GM12878 (cell line): Measurements from ENCODE around the gene KRTAP1-1. TPM values are rescaled to one million over a fixed set of nuclear protein-coding genes. Genes with fewer than 3 reads are reported as not detected.

Source experiments
- ATAC-seq: fragments of 200-7000 bp; cut with Tn5 transposase; 3 replicates; pipeline ENCODE4 v1.9.1; 2020; ENCODE audit warnings: mild to moderate bottlenecking, moderate library complexity
- BruUV-seq: library from RNA; stranded (reverse); fragments of 400-500 nt; replicated peaks from 2 replicates; lab custom pipeline; 2021; lab: Mats Ljungman, UMichigan
- CTCF ChIA-PET: fragments of 300-600 bp; sonication (Branson Sonifier 250); formaldehyde crosslinking; extraction: SDS; loops from one replicate; lab custom pipeline; 2021; ENCODE audit warnings: inconsistent platforms; lab: Yijun Ruan, JAX
- POLR2A ChIA-PET: fragments of 350-600 bp; formaldehyde crosslinking; extraction: SDS; loops from one replicate; lab custom pipeline; 2021; ENCODE audit warnings: inconsistent platforms; lab: Charles Lee
- RAD21 ChIA-PET: fragments of 300-600 bp; sonication (Branson Sonifier 250); formaldehyde crosslinking; loops from one replicate; lab custom pipeline; 2023; ENCODE audit warnings: antibody characterized with exemption; ENCODE audit not compliant: unreplicated experiment; lab: Charles Lee
- SMC1A ChIA-PET: fragments of 300-600 bp; sonication (Branson Sonifier 250); formaldehyde crosslinking; loops from one replicate; lab custom pipeline; 2023; ENCODE audit not compliant: unreplicated experiment, uncharacterized antibody; lab: Charles Lee
- DNase-seq: peaks from one replicate; pipeline ENCODE4 v3.0.0-alpha.2; 2011; ENCODE audit warnings: low read depth, low spot score
- FAIRE-seq: peaks from 3 replicates; lab custom pipeline; 2011; peaks lifted over from hg19 to GRCh38; lab: Jason Lieb, UNC
- H2AFZ ChIP-seq: 2 replicates; pipeline ENCODE4 v1.6.0; 2011; ENCODE audit warnings: low read depth, low read length, control low read depth; ENCODE audit not compliant: control insufficient read depth
- H3K27ac ChIP-seq: 2 replicates; pipeline ENCODE4 v1.5.1; 2011; ENCODE audit warnings: control low read depth; ENCODE audit not compliant: control insufficient read depth, insufficient read depth
- H3K27me3 ChIP-seq, 2 experiments: replicated peaks in 1 of 2; 2 replicates each; pipeline versions ENCODE4 v1.6.0 to v1.6.1; 2011; ENCODE audit warnings: low read length in 1 of 2; ENCODE audit not compliant: control insufficient read depth in 2 of 2, insufficient read depth in 2 of 2
- H3K36me3 ChIP-seq, 2 experiments: 2 replicates each; pipeline ENCODE4 v1.5.1; 2011; ENCODE audit warnings: low read length in 1 of 2; ENCODE audit not compliant: control insufficient read depth in 2 of 2, insufficient read depth in 2 of 2
- H3K4me1 ChIP-seq: 2 replicates; pipeline ENCODE4 v1.6.1; 2011; ENCODE audit warnings: mild to moderate bottlenecking, low read length, moderate library complexity, mixed read lengths; ENCODE audit not compliant: control insufficient read depth, insufficient read depth
- H3K4me2 ChIP-seq: 2 replicates; pipeline ENCODE4 v1.6.0; 2011; ENCODE audit warnings: control low read depth; ENCODE audit not compliant: control insufficient read depth, insufficient read depth
- H3K4me3 ChIP-seq: fragments of 200-600 bp; sonication (generic); 2 replicates; pipeline ENCODE4 v1.5.1; 2016
- H3K79me2 ChIP-seq: 2 replicates; pipeline ENCODE4 v1.6.0; 2011; ENCODE audit warnings: low read length; ENCODE audit not compliant: control insufficient read depth, insufficient read depth
- H3K9ac ChIP-seq: 2 replicates; pipeline ENCODE4 v1.8.0; 2011; ENCODE audit warnings: low read length, control low read depth, mixed read lengths; ENCODE audit not compliant: control insufficient read depth, insufficient read depth
- H3K9me3 ChIP-seq: replicated peaks from 3 replicates; pipeline ENCODE4 v1.5.1; 2011; ENCODE audit warnings: mild to moderate bottlenecking, low read length; ENCODE audit not compliant: control insufficient read depth, insufficient read depth
- H4K20me1 ChIP-seq: 2 replicates; pipeline ENCODE4 v1.6.0; 2011; ENCODE audit not compliant: control insufficient read depth, insufficient read depth
- BHLHE40 ChIP-seq, 2 experiments: fragments of 450-650 bp in 1 of 2; IDR thresholded peaks; 2 replicates each; pipeline ENCODE4 v1.6.1; 2011 to 2017; ENCODE audit warnings: low read depth in 2 of 2, borderline replicate concordance in 1 of 2, improper control_type of control experiment in 1 of 2, low read length in 1 of 2, mild to moderate bottlenecking in 1 of 2
- BRCA1 ChIP-seq: IDR thresholded peaks from 2 replicates; pipeline ENCODE4 v1.6.1; 2011; ENCODE audit warnings: low read depth, low read length, improper control_type of control experiment
- EZH2 ChIP-seq: IDR thresholded peaks from 2 replicates; pipeline ENCODE4 v1.6.1; 2012; ENCODE audit warnings: low read depth, mild to moderate bottlenecking, control low read depth, inconsistent platforms, low read length, borderline replicate concordance; ENCODE audit not compliant: control insufficient read depth
- LARP7 ChIP-seq: fragments of 450-650 bp; IDR thresholded peaks from 2 replicates; pipeline ENCODE4 v1.6.1; 2017; ENCODE audit warnings: mild to moderate bottlenecking
- MEF2A ChIP-seq: IDR thresholded peaks from 2 replicates; pipeline ENCODE4 v1.6.1; 2011; ENCODE audit warnings: low read depth, mild to moderate bottlenecking, low read length, moderate library complexity; ENCODE audit not compliant: insufficient read depth
- NR2C2 ChIP-seq: IDR thresholded peaks from 2 replicates; pipeline ENCODE4 v1.6.1; 2011; ENCODE audit warnings: borderline replicate concordance, low read depth; ENCODE audit not compliant: control insufficient read depth, insufficient read length
- SMAD5 ChIP-seq: IDR thresholded peaks from 2 replicates; pipeline ENCODE4 v1.6.1; 2016; ENCODE audit warnings: antibody characterized with exemption, low read depth
- TARDBP ChIP-seq: IDR thresholded peaks from 2 replicates; pipeline ENCODE4 v1.6.1; 2016; ENCODE audit warnings: borderline replicate concordance
- ZZZ3 ChIP-seq: IDR thresholded peaks from 2 replicates; pipeline ENCODE4 v1.6.1; 2011; ENCODE audit warnings: low read depth; ENCODE audit not compliant: control insufficient read depth, insufficient read length
- WGBS: methylation state at CpG from one replicate; pipeline ENCODE4 v1.1.6; 2016; ENCODE audit warnings: low lambda C conversion rate; ENCODE audit not compliant: insufficient replicate concordance, insufficient coverage; ENCODE audit errors: missing lambda C conversion rate; 5-methylcytosine and 5-hydroxymethylcytosine counted together
- in situ Hi-C: fragments of 300-500 bp; cut with MboI; formaldehyde crosslinking; loops from 9 replicates; pipeline ENCODE4 v1.14.3; 2018; ENCODE audit warnings: mixed read lengths
- intact Hi-C: fragments of 100-400 bp; cut with micrococcal nuclease; formaldehyde crosslinking; loops from one replicate; pipeline ENCODE4 v1.14.2; 2022; ENCODE audit not compliant: unreplicated experiment
- polyA plus RNA-seq, 11 experiments: library from polyadenylated mRNA; depleted of rRNA in 4 of 11; unstranded in 6 of 11; stranded (reverse) in 5 of 11; fragments of >200 nt; fragmentation: Nextera tagmentation in 4 of 11; fragmentation: Illumina TruSeq in 1 of 11; extraction: Ambion mirVana in 4 of 11; extraction: Trizol in 1 of 11; gene quantifications; 1 replicate in 1 of 11; 2 replicates in 10 of 11; pipeline versions ENCODE4 v1.2.1 to v1.2.3, GENCODE V29; 2011 to 2016; ENCODE audit warnings: inconsistent platforms in 2 of 11, missing spikeins in 2 of 11, low read depth in 1 of 11
- total RNA-seq, 4 experiments: library from RNA; depleted of rRNA in 3 of 4; stranded (reverse); fragments of >200 nt in 3 of 4; fragmentation: Illumina TruSeq in 1 of 4; extraction: Trizol in 1 of 4; gene quantifications; 2 replicates each; pipeline versions ENCODE4 v1.2.1 to v1.2.3, GENCODE V29; 2013 to 2021

KRTAP1-1 gene
- total and polyA plus RNA-seq, 10 of the 15 experiments (the other 5 are each of a cell fraction or from before 2014, with no cell fraction given) = not detected

- BruUV-seq = no TSS peak
- intact Hi-C loops (no loop called here), in situ Hi-C loops (no loop called here)
- Histone ChIP-seq H3K79me2 (no peaks in the 10 kb centered on the region), H3K27ac (no peak overlapping the region), H4K20me1 (no peaks in the 10 kb centered on the region), H3K9me3 (no peaks in the 10 kb centered on the region), H3K9ac (no peak overlapping the region), H2AFZ (no peak overlapping the region), H3K27me3 (no peaks in the 10 kb centered on the region; a peak in 2 of 4 replicates)
- ATAC-seq = no peak
- ChIA-PET SMC1A (no interaction called here), POLR2A (no interaction called here), CTCF (no interaction called here), RAD21 (no interaction called here)
- WGBS = 42% methylated on average over 13 of the region's 13 CpGs
- DNase-seq = no peak
- no peak for TF ChIP-seq BHLHE40 (IDR thresholded peaks at IDR 0.05; ENCODE audit: borderline replicate concordance in 1 of 2, low read depth in 2 of 2, low read length in 1 of 2)
- no peak for TF ChIP-seq EZH2
- TF ChIP-seq ZZZ3 = no peak
- no peak for TF ChIP-seq NR2C2
- no peak for TF ChIP-seq LARP7
- no peak for TF ChIP-seq MEF2A
- no peak for TF ChIP-seq SMAD5
- TF ChIP-seq TARDBP = no peak
- no peak for TF ChIP-seq BRCA1
- TF ChIP-seq, all 136 proteins: peak for 0
- no peak for FAIRE-seq
- Histone ChIP-seq H3K36me3 (no peaks in the 10 kb centered on the region), H3K4me1 (no peaks in the 10 kb centered on the region), H3K4me3 (no peak overlapping the region), H3K4me2 (no peak overlapping the region)
These were observed 24.6 kb downstream of the KRTAP1-1 start for GRCh38 chr17:41016578-41017215.
